Activated naive CD4-positive, alpha-beta T cell treated with anti-CD3 and anti-CD28 coated beads, Interleukin-2, amount 50 U/mL, for 72 hours (primary cell): Measurements from ENCODE around the gene PIK3CB. TPM values are rescaled to one million over a fixed set of nuclear protein-coding genes. Genes with fewer than 3 reads are reported as not detected.
A peak's percentile ranks its signal among the peaks of the same experiment; 100 is the strongest.

Experiments used
- ATAC-seq, 2 donors: fragments of 150-1000 bp; cut with Tn5 transposase; 2 replicates each; pipeline ENCODE4 v1.10.0; 2021; ENCODE audit warnings: mild to moderate bottlenecking in 2 of 2, moderate library complexity in 2 of 2
- DNase-seq, 2 donors: peaks; one replicate each; pipeline ENCODE4 v3.0.0; 2021 to 2022; ENCODE audit warnings: low spot score in 2 of 2
- H3K27ac Mint-ChIP-seq, 2 donors: one replicate each; pipeline ENCODE4 v1.8.0; 2022; ENCODE audit warnings: mild to moderate bottlenecking in 2 of 2, mixed read lengths in 2 of 2
- H3K36me3 Mint-ChIP-seq, 2 donors: one replicate each; pipeline ENCODE4 v1.8.0; 2022; ENCODE audit warnings: mixed read lengths in 2 of 2
- H3K9me3 Mint-ChIP-seq, 2 donors: one replicate each; pipeline ENCODE4 v1.8.0; 2022; ENCODE audit warnings: mixed read lengths in 2 of 2
- total RNA-seq, 2 donors: library from RNA; stranded (reverse); gene quantifications; one replicate each; pipeline ENCODE4 v1.2.3, GENCODE V29; 2022

The PIK3CB gene
- total RNA-seq: 10 to 100 TPM; 18.8 to 21.7 TPM

DNA sequence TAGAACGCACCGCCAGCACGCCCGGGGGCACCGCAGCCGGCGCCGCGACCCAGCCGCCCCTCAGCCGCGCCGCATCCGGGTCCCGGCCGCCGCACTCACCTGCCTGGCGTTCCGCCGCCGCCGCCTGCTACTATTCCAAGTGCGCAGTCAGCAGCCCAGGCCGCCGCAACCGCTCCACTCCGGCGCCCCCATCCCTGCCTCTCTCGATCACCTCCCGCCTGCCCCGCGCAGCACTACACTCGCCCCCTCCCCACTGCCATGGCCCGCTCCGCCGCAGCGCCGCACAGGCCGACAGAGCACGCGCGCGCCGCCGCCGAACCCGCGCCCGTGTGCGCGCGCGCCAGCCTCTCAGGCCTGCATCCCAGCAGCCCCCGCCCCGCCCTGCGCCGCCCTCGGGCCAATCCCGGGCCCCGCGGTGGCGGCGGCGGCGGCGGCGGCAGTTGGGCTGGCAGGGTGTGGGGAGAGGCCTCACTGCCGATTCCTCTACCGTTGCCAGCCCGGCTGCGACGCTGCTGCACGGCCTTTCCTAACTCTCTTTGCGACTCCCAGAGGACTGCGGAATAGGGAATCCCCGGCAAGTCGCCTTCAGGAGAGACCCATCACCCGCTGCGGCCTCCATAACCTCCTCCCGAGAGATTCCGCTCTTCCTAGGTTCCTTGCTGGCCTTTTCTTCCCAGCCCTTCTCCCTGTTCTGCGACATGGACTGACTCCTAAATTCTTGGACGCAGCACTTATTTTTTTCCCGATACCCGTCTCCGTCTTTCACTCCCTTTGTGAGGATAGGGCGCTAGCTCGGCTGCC is at the start of gene PIK3CB:
Gene PIK3CB (minus strand): TSS at position 333 of the 801 bp plus-strand sequence. CDS start 75,585 bp downstream, outside the sequence.
- peaks cover 17 to 21% of the 10 kb centered on the region in 2 donors for H3K36me3 Mint-ChIP-seq
- no peaks in the 10 kb centered on the region for H3K9me3 Mint-ChIP-seq
- peak within 1 kb of the TSS; percentile 97 to 98 for H3K27ac Mint-ChIP-seq
- DNase-seq (peak; percentile 81 to 92), ATAC-seq (peak; percentile 89 to 91)

DNA sequence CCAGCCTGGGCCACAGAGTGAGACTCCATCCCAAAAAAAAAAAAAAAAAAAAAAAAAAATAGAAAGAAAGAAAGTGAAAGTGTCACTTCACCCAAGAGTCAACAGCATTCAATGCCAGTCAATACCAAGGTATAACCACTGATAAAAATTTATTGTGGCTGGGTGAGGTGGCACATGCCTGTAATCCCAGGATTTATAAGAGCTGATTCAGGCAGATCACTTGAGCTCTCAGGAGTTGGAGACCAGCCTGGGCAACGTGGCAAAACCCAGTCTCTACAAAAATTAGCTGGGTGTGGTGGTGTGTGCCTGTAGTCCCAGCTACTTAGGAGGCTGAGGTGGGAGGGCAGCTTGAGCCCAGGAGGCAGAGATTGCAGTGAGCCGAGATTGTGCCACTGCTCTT is 46.5 kb upstream of the PIK3CB start:
- DNase-seq (no peak), ATAC-seq (peak in 1 of 2 donors; percentile 20)
- Mint-ChIP-seq H3K9me3 (peaks cover 7% of the 10 kb centered on the region in 2 donors), H3K27ac (no peak overlapping the region), H3K36me3 (peaks cover 0 to 2% of the 10 kb centered on the region in 2 donors)

DNA sequence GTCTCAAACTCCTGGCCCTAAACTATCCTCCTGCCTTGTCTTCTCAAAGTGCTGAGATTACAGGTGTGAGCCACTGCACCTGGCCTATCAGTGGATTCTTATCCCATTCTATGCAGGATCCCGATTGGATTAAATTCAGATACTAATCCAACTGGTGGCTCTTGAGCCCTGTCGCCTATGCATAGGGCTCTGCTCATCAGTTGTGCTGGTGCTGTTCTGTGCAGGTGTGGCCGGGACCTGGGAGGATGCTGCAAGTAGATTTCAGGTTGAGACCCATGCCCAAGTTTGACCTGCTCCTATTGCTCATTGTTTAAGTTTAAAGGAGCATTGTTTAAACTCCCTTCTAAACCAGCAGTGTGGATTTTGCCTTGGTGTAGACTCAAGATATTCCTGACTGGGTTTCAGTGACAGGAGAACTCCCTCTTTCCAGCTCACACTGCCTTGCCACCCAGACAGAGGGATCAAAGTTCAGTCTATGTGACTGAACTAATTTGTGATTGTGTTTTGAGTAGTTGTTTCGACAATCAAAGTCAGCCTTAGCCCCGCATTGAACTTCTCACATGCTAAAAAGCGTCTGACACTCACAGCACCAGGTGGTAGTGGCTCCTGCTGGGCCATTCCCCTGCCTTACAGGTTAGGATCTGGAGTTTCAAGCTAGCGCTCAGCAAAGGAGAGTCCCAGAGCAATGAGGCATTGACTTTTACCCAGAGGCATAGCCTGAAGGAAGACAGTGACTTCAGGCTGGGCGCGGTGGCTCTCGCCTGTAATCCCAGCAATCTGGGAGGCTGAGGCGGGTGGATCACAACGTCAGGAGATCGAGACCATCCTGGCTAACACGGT is 45.0 kb upstream of the PIK3CB start:
- H3K9me3 Mint-ChIP-seq: peaks cover 15% of the 10 kb centered on the region in 2 donors
- no peak overlapping the region for H3K27ac Mint-ChIP-seq
- H3K36me3 Mint-ChIP-seq: peaks cover 4 to 11% of the 10 kb centered on the region in 2 donors
- ATAC-seq (no peak), DNase-seq (no peak)

DNA sequence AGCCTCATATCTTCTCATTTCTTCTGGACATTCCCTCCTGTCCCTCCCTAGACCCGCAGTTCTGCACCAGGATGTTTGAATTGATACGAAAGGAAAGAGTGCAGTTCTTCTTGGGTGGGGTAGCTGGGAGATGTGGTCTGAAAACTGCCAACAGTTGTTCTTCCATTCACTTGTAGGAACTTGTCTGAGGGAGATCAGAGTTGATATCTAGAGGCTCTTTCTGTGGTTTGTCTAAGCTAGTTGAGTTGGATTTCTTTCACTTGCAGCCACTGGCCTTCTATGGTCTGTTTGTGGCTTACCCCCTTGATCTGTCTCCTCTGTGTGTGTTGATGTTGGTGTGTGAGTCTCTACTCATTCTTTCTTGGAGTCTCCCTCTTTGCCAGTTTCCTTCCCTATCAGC is 42.5 kb upstream of the PIK3CB start:
- H3K9me3 Mint-ChIP-seq: peaks cover 15 to 22% of the 10 kb centered on the region in 2 donors
- peaks cover 4 to 11% of the 10 kb centered on the region in 2 donors for H3K36me3 Mint-ChIP-seq
- ATAC-seq (no peak), DNase-seq (no peak)
- H3K27ac Mint-ChIP-seq: no peak overlapping the region

DNA sequence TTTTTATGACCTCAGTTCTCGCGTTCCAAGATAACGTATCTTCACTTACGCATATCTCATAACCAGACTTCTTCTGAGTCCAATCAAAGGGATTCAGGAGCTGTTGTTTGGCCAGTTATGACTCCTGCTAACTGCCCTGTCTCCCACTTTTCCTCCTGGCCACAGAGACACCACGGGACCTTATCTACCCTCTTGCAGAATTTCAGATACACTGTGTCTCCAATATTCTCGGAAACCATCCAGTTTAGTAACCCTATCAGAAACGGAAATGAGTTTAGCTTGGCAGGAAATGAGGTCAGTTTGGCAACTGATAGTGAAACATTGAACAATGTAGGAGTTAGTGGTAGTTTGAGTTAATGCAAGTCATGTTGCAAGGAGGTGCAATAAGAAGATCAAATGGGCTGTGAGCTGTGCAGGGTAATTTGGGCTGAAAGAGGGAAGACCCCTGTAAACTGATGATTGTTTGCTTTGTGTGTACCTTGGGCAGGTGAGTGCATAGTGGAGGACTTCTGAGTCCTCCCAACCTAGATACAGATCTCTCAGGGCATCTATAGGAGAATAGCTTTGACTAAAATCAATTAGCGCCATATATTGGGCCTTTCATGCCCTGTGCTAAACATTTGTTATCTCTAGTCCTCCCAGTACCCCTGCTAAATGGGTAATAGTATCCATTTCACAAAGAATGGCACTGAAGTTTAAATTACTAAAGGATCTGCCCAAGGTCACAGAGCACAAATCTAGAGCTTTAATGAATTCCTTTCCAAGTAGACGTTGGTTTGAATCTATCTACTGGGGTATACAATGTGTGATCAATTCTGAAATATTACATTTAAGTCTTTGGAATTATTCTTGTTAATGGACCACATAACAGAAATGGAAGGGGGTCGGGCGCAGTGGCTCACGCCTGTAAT is 41.3 kb upstream of the PIK3CB start:
- Mint-ChIP-seq H3K27ac (peak overlapping the region; percentile 29 to 47), H3K9me3 (peaks cover 15 to 22% of the 10 kb centered on the region in 2 donors), H3K36me3 (peaks cover 4 to 11% of the 10 kb centered on the region in 2 donors)
- DNase-seq: no peak
- peak; percentile 68 to 75 for ATAC-seq

DNA sequence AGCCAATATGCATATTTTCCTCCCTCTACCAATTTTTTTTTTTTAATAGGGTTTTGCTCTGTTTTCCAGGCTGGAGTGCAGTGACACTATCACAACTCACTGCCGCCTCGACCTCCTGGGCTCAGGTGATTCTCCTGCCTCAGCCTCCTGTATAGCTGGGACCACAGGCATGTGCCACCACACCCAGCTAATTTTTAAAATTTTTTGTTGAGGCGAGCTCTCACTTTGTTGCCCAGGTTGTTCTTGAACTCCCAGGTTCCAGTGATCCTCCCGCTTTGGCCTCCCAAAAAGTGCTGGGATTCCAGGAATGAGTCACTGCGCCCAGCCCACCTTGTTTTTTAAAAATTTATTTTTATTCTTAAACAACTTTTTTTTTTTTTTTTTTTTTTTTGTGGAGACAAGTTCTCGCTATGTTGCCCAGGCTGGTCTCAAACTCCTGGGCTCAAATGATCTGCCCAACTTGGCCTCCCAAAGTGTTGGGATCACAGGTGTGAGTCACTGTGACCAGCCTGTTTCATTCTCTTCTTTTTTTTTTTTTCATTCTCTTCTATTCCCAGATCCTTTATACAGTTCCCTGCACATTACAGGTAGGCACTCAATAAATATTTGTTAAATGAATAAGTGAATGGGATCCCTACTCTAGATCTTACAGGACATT is 40.5 kb upstream of the PIK3CB start:
- H3K27ac Mint-ChIP-seq: peak overlapping the region; percentile 29 to 47
- ATAC-seq (no peak), DNase-seq (no peak)
- H3K36me3 Mint-ChIP-seq: peaks cover 4 to 11% of the 10 kb centered on the region in 2 donors
- H3K9me3 Mint-ChIP-seq: peaks cover 15 to 22% of the 10 kb centered on the region in 2 donors

DNA sequence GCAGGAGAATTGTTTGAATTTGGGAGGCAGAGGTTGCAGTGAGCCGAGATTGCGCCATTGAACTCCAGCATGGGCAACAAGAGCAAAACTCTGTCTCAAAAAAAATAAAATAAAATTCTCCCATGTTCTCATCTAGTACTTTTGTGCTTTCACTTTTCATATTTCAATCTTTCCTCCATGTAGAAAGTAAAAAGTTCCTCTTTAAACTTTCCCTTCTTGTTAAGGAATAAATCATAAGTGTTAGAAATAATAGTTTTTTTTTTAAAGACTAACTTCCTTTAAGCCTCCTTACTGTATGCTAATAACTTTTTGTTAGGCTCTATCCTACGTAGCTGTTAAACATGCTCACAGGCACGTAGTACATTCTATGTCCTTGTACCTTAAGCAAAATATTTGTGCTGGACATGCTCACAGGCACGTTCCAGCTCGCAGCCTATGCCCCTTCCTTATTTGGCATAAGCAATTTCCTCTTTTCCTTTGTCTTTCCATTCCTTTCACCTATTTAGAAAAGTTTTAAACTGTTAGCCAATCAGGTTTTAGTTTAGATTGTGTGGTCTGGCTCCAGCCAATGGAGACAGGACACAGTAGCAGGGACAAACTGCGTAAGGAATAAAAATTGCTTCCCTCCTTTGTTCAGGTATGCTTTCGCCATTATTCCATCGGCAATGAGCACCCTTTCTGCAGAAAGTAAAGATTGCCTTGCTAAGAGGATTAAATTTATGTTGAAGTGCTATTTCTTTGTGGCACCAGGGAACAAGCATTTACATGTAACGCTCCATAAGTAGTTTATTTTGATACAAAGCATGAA is 38.9 kb upstream of the PIK3CB start:
- H3K9me3 Mint-ChIP-seq: peaks cover 15 to 22% of the 10 kb centered on the region in 2 donors
- peaks cover 4 to 11% of the 10 kb centered on the region in 2 donors for H3K36me3 Mint-ChIP-seq
- DNase-seq (no peak), ATAC-seq (no peak)
- no peak overlapping the region for H3K27ac Mint-ChIP-seq

DNA sequence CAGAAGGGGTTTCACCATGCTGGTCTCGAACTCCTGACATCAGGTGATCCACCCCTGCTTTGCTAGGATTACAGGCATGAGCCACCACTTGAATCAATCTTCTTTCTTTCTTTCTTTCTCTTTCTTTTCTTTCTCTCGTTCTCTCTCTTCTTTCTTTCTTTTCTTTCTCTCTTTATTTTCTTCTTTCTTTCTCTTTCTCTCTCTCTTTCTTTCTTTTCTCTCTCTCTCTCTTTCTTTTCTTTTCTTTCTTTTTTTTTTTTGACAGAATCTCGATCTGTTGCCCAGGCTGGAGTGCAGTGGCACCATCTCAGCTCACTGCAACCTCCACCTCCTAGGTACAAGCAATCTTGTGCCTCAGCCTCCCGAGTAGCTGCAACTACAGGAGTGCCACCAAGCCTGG is 37.9 kb upstream of the PIK3CB start:
- Mint-ChIP-seq H3K36me3 (peaks cover 4 to 11% of the 10 kb centered on the region in 2 donors), H3K9me3 (peaks cover 15 to 22% of the 10 kb centered on the region in 2 donors), H3K27ac (no peak overlapping the region)
- DNase-seq (no peak), ATAC-seq (no peak)

DNA sequence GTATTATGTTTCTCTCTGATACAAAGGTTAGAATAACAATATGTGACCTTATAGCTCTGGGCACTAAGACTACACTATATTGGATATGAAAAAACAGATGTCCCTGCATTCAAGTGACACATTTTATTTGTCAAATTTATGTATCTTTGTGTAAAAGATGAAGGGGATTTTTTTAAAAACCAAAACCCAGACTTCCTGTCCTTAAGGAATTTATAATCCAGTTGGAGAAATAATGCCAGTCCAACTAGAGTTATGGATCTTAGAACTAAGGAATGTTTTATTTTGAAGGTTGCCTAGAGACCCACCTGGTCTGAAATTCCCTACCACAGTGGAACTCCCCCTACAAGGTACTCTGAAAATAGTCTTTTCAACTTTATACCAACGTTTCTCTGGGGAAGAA is 33.3 kb upstream of the PIK3CB start:
- DNase-seq (no peak), ATAC-seq (no peak)
- no peaks in the 10 kb centered on the region for H3K9me3 Mint-ChIP-seq

DNA sequence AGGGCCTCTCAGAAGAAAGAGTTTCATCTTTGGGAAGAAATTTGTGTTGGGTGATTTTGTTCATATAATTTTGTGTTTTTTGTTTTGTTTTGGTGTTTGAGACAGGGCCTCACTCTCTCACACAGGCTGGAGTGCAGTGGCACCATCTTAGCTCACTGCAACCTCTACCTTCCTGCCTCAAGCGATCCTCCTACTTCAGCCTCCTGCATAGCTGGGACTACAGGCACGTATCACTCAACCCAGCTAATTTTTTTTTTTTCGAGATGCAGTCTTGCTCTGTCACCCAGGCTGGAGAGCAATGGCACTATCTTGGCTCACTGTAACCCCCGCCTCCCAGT is 29.0 kb upstream of the PIK3CB start:
- Mint-ChIP-seq H3K9me3 (no peaks in the 10 kb centered on the region), H3K27ac (no peak overlapping the region), H3K36me3 (no peaks in the 10 kb centered on the region)
- ATAC-seq: no peak
- no peak for DNase-seq

More for the DNA sequence above, 33.3 kb upstream of the PIK3CB start:
- no peaks in the 10 kb centered on the region for H3K36me3 Mint-ChIP-seq
- no peak overlapping the region for H3K27ac Mint-ChIP-seq

DNA sequence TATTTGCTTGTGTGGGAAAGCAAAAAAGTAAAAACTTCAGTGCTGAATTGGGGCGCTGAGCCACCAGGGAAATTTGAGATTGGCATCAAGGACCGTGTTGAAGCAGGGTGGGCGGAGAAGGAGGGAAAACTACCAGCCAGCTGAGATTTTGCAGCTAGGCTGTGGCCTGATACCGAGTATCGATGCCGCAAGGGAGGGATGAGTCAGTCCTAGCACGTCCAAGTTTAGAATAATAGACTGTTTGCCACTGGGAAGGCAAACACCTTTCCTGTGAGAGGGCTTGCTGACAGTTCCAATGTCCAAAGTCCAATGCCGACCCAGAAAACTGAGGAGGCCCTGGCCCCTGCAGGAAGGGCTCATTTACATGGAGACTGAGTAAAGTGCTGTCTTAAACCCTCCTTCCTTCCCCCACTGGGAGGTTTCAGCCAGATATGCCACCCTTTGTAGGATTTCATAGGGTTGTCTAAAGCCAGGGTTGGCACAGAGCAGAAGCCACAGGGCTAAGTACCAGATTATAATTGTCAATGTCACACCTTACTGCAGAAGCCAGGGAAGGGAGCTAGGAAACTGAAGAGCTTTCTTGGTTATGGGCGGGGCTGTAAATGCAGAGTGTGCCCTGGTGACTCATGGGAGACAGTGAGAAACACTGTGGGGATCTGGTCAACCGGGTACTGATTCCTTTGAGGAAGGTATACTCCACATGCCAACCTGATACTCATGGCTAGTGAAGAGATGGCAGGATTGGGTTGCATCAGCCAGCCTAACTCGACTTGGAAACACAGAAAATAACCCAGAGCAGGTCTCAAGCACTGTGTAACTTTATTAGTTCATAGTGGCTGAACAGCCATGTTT is 28.4 kb upstream of the PIK3CB start:
- ATAC-seq (peak; percentile 69 to 73), DNase-seq (peak in 1 of 2 donors; percentile 4)
- no peaks in the 10 kb centered on the region for H3K9me3 Mint-ChIP-seq
- no peaks in the 10 kb centered on the region for H3K36me3 Mint-ChIP-seq
- H3K27ac Mint-ChIP-seq: no peak overlapping the region

DNA sequence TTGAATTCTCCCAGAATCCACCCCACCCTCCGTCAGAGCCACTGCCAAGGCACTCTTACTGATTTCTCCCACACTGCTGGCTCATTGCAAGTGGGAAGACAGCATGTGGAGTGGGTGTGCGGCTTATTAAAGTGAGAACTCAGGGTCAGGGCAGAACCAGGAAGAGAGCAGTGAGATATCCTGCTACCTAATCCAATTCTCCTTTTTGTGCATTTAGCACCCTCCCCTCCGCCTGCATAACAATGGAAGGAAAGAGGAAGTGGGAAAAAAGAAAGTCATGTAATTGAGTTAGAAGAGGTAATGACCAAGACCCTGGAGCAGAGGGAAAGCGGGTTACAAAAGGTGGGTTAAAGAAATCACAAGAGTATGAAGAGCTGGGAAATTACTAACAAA is 27.8 kb upstream of the PIK3CB start:
- DNase-seq (no peak), ATAC-seq (no peak)
- H3K36me3 Mint-ChIP-seq: no peaks in the 10 kb centered on the region
- H3K9me3 Mint-ChIP-seq: no peaks in the 10 kb centered on the region
- no peak overlapping the region for H3K27ac Mint-ChIP-seq

DNA sequence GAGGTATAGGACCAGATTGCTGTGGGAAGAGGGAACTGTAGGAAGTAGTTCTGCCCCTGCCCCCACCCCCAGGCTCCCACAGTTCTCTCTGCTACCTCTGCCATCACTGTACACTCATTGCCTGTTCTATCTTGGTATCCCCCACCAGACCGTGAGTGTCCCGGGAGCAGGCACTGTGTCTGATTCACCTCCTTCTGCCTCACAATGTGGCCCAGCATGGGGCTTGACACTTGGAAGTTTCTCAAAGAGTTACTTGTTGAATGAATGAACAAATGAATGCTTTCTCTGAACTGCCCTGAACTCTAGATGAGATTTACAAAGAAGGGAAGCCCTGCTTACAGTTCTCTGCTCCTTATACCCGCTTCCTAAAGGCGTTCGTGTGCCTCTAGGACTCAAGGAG is 27.1 kb upstream of the PIK3CB start:
- H3K36me3 Mint-ChIP-seq: no peaks in the 10 kb centered on the region
- H3K27ac Mint-ChIP-seq: no peak overlapping the region
- ATAC-seq: no peak
- no peaks in the 10 kb centered on the region for H3K9me3 Mint-ChIP-seq
- DNase-seq: no peak

DNA sequence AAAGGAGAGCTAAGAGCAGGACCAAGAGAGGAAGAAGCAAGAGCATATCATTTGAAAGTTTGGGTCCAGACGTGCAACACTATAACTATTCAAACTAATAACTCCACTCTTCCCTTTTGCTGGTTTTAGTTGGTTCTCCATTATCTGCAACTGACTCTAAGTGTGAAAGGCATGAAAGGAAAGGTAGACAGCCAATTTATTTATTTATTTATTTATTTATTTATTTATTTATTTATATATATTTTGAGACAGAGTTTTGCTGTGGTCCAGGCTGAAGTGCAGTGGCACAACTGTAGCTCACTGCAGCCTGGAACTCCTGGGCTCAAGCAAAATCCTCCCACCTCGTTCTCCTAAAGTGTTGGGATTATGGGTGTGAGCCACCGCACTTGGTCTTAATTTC is 22.1 kb upstream of the PIK3CB start:
- Mint-ChIP-seq H3K9me3 (no peaks in the 10 kb centered on the region), H3K27ac (no peak overlapping the region), H3K36me3 (no peaks in the 10 kb centered on the region)
- DNase-seq: no peak
- no peak for ATAC-seq

DNA sequence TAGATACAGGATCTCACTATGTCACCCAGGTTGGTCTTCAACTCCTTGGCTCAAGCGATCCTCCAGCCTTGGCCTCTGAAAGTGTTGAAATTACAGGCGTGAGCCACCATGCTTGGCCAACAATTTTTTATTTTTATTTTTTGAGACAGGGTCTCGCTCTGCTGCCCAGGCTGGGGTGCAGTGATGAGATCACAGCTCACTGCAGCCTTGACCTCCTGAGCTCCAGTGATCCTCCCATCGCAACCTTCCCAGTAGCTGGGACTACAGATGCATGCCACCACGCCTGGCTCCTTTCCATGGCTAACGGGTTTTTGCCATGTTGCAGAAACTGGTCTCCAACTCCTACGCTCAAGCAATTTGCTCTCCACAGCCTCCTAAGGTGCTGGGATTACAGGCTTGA is 20.2 kb upstream of the PIK3CB start:
- no peak overlapping the region for H3K27ac Mint-ChIP-seq
- DNase-seq (no peak), ATAC-seq (no peak)
- no peaks in the 10 kb centered on the region for H3K9me3 Mint-ChIP-seq
- no peaks in the 10 kb centered on the region for H3K36me3 Mint-ChIP-seq
